Measurements from ENCODE around the gene MS4A18.

MS4A18 gene

DNA sequence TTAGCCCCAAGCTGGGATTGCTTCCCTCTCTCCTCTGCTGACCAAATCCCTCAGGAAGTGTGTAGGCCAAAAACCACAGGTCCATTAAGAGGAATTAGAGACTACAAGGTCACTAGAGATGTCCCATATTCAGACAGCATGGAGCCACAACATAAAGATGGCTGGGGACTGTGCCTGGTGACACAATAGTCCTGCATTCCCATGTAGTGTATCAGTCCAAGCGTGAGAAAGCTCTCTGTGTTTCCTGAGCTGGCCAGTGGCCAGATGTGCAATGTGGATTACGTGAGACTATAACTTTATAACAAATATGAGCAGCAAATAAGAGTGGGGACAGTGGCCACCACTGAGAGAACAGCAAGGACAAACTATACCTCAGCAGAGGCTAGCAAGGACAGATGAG, 53.1 kb downstream of the MS4A18 start:
- Histone ChIP-seq H3K4me1 (no peaks in the 10 kb centered on the region), H3K27me3 (no peaks in the 10 kb centered on the region), H3K4me3 (ENCODE audit: low read depth, low read length) (no peak overlapping the region), H3K36me3 (no peaks in the 10 kb centered on the region), H3K9me3 (no peaks in the 10 kb centered on the region)
- no peak for DNase-seq
- TF ChIP-seq, protein P1, sequence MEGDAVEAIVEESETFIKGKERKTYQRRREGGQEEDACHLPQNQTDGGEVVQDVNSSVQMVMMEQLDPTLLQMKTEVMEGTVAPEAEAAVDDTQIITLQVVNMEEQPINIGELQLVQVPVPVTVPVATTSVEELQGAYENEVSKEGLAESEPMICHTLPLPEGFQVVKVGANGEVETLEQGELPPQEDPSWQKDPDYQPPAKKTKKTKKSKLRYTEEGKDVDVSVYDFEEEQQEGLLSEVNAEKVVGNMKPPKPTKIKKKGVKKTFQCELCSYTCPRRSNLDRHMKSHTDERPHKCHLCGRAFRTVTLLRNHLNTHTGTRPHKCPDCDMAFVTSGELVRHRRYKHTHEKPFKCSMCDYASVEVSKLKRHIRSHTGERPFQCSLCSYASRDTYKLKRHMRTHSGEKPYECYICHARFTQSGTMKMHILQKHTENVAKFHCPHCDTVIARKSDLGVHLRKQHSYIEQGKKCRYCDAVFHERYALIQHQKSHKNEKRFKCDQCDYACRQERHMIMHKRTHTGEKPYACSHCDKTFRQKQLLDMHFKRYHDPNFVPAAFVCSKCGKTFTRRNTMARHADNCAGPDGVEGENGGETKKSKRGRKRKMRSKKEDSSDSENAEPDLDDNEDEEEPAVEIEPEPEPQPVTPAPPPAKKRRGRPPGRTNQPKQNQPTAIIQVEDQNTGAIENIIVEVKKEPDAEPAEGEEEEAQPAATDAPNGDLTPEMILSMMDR (IDR thresholded peaks at IDR 0.05; ENCODE audit: low read depth, low read length): no peak

DNA sequence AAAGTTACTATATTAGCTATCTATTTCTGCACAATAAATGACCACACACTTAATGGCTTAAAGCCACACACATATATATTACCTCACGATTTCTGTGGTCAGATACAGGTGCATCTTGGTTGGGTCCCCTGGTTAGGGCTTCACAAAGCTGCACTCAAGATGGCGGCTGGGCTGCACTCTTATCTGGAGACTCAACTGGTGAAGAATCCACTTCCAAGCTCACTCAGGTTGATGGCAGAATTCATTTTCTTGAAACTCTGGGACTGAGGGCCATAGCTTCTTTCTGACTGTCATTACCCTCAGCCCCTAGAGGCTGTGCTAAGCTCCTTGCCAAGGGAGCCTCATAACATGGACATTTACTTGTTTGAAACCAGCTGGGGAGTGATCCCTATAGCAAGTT, 55.5 kb downstream of the MS4A18 start:
- Histone ChIP-seq H3K9me3 (no peaks in the 10 kb centered on the region), H3K27me3 (no peaks in the 10 kb centered on the region), H3K36me3 (no peaks in the 10 kb centered on the region), H3K4me3 (ENCODE audit: low read depth, low read length) (no peak overlapping the region), H3K4me1 (no peaks in the 10 kb centered on the region)
- no peak for DNase-seq
- TF ChIP-seq, protein P1 (IDR thresholded peaks at IDR 0.05; ENCODE audit: low read depth, low read length): no peak

DNA sequence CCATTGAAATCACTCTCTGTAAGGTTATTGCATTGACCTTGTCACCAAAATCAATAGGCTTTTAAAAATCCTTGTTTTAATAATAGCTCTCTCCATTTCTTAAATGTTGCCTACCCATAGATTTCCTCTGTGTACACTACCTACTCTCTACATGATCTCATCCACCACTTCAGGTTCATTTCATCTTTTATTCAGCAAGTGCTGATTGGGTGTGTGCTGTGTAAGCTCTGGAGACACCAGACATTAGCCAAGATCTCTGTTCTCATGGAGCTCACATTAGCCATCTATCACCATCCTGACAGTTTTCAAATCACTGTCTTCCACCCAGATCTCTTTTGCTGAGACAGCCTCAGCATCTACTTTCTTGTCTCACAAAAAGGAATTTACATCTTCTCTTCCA, 56.3 kb downstream of the MS4A18 start:
- Histone ChIP-seq H3K36me3 (no peaks in the 10 kb centered on the region), H3K27me3 (no peaks in the 10 kb centered on the region), H3K9me3 (no peaks in the 10 kb centered on the region), H3K4me3 (ENCODE audit: low read depth, low read length) (no peak overlapping the region), H3K4me1 (no peaks in the 10 kb centered on the region)
- TF ChIP-seq, protein P1 (IDR thresholded peaks at IDR 0.05; ENCODE audit: low read depth, low read length): no peak
- no peak for DNase-seq

DNA sequence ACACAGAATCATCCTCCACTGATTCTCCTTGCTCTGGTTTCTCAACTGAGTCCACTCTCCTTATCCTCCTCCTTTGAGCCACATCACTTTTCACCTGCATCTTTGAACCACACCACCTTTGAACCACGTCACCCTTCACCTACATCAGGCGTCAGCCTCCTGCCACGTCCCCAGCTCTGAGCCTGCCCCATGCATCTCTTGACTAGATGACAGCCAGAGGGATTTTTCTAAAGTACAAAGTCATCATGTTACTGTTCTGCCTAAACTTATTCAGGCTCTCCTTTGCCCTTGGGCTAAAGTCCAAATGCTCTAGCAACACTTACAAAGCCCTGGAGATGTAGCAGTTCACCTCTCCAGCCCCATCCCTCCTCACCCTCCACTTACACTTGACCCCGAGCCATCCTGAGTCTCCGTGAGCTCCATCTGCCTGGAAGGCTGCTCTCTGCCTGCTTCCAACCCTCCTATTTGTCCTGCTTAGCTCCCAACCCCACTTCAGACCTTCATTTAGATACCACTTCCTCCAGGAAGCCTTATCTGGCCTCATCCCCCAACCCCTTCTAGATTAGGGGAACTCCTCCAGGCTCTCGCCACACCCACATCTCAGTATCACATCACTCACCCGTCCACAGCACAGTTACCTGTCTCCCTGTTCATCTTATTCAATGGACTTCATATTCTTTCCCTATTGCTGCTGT, 56.9 kb downstream of the MS4A18 start:
- no peak overlapping the region for H3K4me3 ChIP-seq (ENCODE audit: low read depth, low read length)
- TF ChIP-seq, protein P1 (IDR thresholded peaks at IDR 0.05; ENCODE audit: low read depth, low read length): no peak
- no peak for DNase-seq

DNA sequence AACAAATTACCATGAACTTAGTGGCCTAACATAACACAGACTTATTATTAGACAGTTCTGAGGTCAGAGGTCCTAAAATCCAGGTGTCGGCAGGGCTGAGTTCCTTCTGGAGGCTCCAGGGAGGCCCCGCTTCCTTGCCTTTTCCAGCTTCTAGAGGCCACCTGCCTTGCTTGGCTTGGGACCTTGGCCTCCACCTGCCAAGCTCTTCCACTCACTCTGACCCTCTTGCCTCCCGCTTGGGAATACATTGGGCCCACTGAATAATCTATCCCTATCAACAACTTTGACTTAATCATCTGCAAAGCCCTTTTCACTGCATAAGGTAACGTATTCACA, 57.4 kb downstream of the MS4A18 start:
- DNase-seq: no peak
- TF ChIP-seq, protein P1 (IDR thresholded peaks at IDR 0.05; ENCODE audit: low read depth, low read length): no peak
- H3K27me3 ChIP-seq: no peaks in the 10 kb centered on the region
- no peaks in the 10 kb centered on the region for H3K36me3 ChIP-seq
- no peaks in the 10 kb centered on the region for H3K4me1 ChIP-seq
- no peaks in the 10 kb centered on the region for H3K9me3 ChIP-seq
- H3K4me3 ChIP-seq (ENCODE audit: low read depth, low read length): no peak overlapping the region

More for the DNA sequence above, 56.9 kb downstream of the MS4A18 start:
- H3K4me1 ChIP-seq: no peaks in the 10 kb centered on the region
- H3K9me3 ChIP-seq: no peaks in the 10 kb centered on the region
- H3K27me3 ChIP-seq: no peaks in the 10 kb centered on the region
- H3K36me3 ChIP-seq: no peaks in the 10 kb centered on the region

DNA sequence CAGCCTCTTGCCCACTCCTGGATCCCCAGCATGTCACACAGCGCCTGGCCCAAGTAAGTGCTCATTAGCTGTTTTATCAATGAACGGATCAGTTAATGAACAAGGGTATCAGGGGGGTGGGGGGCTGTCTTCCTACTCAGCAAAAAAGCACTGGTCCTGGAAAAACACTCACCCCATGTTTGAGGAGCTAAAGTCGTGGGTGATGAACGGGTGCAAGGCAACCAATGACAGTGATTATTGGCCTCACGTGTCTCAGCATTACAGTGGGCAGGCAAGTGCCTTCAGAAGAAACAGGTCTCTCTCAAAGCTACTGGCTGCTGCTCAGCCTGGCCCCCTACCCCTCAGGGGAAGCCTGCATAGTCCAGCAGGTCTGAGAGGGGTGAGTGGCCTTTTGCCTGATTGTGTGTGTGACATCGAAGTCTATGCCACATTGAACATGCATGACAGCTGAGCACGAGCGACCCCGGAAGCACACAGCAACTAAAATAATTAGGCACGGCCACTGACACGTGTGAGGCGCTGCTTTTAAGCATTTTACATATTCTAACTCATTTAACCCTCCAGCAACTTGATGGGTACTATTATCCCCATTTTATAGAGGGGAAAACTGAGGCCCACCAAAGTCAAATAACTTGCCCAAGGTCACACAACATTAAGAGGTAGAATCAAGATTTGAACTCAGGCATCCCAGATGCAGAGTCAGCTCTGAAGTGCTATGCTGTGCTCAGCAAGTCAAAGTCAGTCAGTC, 58.0 kb downstream of the MS4A18 start:
- H3K27me3 ChIP-seq: no peaks in the 10 kb centered on the region
- H3K4me1 ChIP-seq: no peaks in the 10 kb centered on the region
- no peaks in the 10 kb centered on the region for H3K9me3 ChIP-seq
- no peaks in the 10 kb centered on the region for H3K36me3 ChIP-seq
- TF ChIP-seq, protein P1 (IDR thresholded peaks at IDR 0.05; ENCODE audit: low read depth, low read length): no peak
- H3K4me3 ChIP-seq (ENCODE audit: low read depth, low read length): no peak overlapping the region
- no peak for DNase-seq
